WTC11 (cell line): ENCODE results near the gene KAT7. TPM values are rescaled to one million over a fixed set of nuclear protein-coding genes. Genes with fewer than 3 reads are reported as not detected.

ENCODE experiments used
- ATAC-seq: fragments of 200-7000 bp; cut with Tn5 transposase; 2 replicates; pipeline ENCODE4 v1.10.0; 2021; ENCODE audit warnings: mild to moderate bottlenecking, moderate library complexity
- CTCF ChIA-PET: fragments of 300-600 bp; sonication (Branson Sonifier 250); formaldehyde crosslinking; loops from one replicate; lab custom pipeline; 2021; ENCODE audit warnings: antibody characterized with exemption; lab: Charles Lee
- POLR2A ChIA-PET: fragments of 350-600 bp; sonication (Branson Sonifier 250); formaldehyde crosslinking; loops from one replicate; lab custom pipeline; 2021; ENCODE audit warnings: antibody characterized with exemption; lab: Charles Lee
- DNase-seq: peaks from one replicate; pipeline ENCODE4 v3.0.0; 2021; ENCODE audit warnings: low spot score
- H3K27ac Mint-ChIP-seq: 2 replicates; pipeline ENCODE4 v1.8.0; 2021; ENCODE audit warnings: mixed read lengths
- H3K27me3 Mint-ChIP-seq: 2 replicates; pipeline ENCODE4 v1.8.0; 2021; ENCODE audit warnings: low read depth, mild to moderate bottlenecking, moderate library complexity, mixed read lengths
- H3K36me3 Mint-ChIP-seq: 2 replicates; pipeline ENCODE4 v1.8.0; 2021; ENCODE audit warnings: mixed read lengths
- H3K4me1 Mint-ChIP-seq: 2 replicates; pipeline ENCODE4 v1.8.0; 2022; ENCODE audit warnings: mixed read lengths
- H3K4me3 Mint-ChIP-seq: 2 replicates; pipeline ENCODE4 v1.8.0; 2021; ENCODE audit warnings: mild to moderate bottlenecking, moderate library complexity, mixed read lengths
- H3K9me3 Mint-ChIP-seq: 2 replicates; pipeline ENCODE4 v1.8.0; 2021; ENCODE audit warnings: mixed read lengths
- CREB1 ChIP-seq: sonication (generic); formaldehyde crosslinking; IDR thresholded peaks from 2 replicates; pipeline ENCODE4 v1.8.0; 2023; ENCODE audit warnings: mild to moderate bottlenecking, missing genetic modification reagents
- CREM ChIP-seq: sonication (generic); formaldehyde crosslinking; IDR thresholded peaks from 2 replicates; pipeline ENCODE4 v1.8.1; 2022; ENCODE audit warnings: mild to moderate bottlenecking, missing genetic modification reagents, moderate library complexity
- E2F5 ChIP-seq: sonication (generic); formaldehyde crosslinking; IDR thresholded peaks from 2 replicates; pipeline ENCODE4 v1.8.1; 2022; ENCODE audit warnings: mild to moderate bottlenecking, moderate library complexity, missing genetic modification reagents
- ELF4 ChIP-seq: sonication (generic); formaldehyde crosslinking; IDR thresholded peaks from 2 replicates; pipeline ENCODE4 v1.8.1; 2022; ENCODE audit warnings: low read depth, mild to moderate bottlenecking, moderate library complexity, missing genetic modification reagents
- ESRRA ChIP-seq: sonication (generic); formaldehyde crosslinking; IDR thresholded peaks from 2 replicates; pipeline ENCODE4 v1.8.1; 2022; ENCODE audit warnings: mild to moderate bottlenecking, missing genetic modification reagents, borderline replicate concordance
- ETV6 ChIP-seq: sonication (generic); formaldehyde crosslinking; IDR thresholded peaks from 2 replicates; pipeline ENCODE4 v1.8.1; 2022; ENCODE audit warnings: mild to moderate bottlenecking, missing genetic modification reagents
- GABPB1 ChIP-seq: sonication (generic); formaldehyde crosslinking; IDR thresholded peaks from 2 replicates; pipeline ENCODE4 v1.8.1; 2023; ENCODE audit warnings: mild to moderate bottlenecking, missing genetic modification reagents
- HMGA2 ChIP-seq: fragments of 250-450 bp; sonication (Bioruptor Pico); IDR thresholded peaks from 2 replicates; pipeline ENCODE4 v1.4.0; 2021; ENCODE audit warnings: mild to moderate bottlenecking, moderate library complexity
- JUN ChIP-seq: sonication (generic); formaldehyde crosslinking; IDR thresholded peaks from 2 replicates; pipeline ENCODE4 v1.8.0; 2023; ENCODE audit warnings: mild to moderate bottlenecking, missing genetic modification reagents
- MAX ChIP-seq: sonication (generic); formaldehyde crosslinking; IDR thresholded peaks from 2 replicates; pipeline ENCODE4 v1.8.0; 2022; ENCODE audit warnings: mild to moderate bottlenecking, missing genetic modification reagents
- NR3C1 ChIP-seq: sonication (generic); formaldehyde crosslinking; conservative IDR thresholded peaks from 2 replicates; pipeline ENCODE4 v1.8.1; 2023; ENCODE audit warnings: low read depth, mild to moderate bottlenecking, missing genetic modification reagents
- RELA ChIP-seq: sonication (generic); formaldehyde crosslinking; IDR thresholded peaks from 2 replicates; pipeline ENCODE4 v1.8.1; 2022; ENCODE audit warnings: missing genetic modification reagents, mild to moderate bottlenecking, borderline replicate concordance
- SMAD4 ChIP-seq: sonication (generic); formaldehyde crosslinking; IDR thresholded peaks from 2 replicates; pipeline ENCODE4 v1.8.0; 2022; ENCODE audit warnings: mild to moderate bottlenecking, missing genetic modification reagents
- STAT6 ChIP-seq: sonication (generic); formaldehyde crosslinking; conservative IDR thresholded peaks from 2 replicates; pipeline ENCODE4 v1.8.1; 2023; ENCODE audit warnings: mild to moderate bottlenecking, low read depth, missing genetic modification reagents, moderate library complexity
- ZMAT4 ChIP-seq: fragments of 250-450 bp; sonication (Bioruptor Pico); IDR thresholded peaks from 2 replicates; pipeline ENCODE4 v1.9.0; 2021; ENCODE audit warnings: mild to moderate bottlenecking
- ZNF138 ChIP-seq: sonication (generic); formaldehyde crosslinking; conservative IDR thresholded peaks from 2 replicates; pipeline ENCODE4 v1.8.1; 2022; ENCODE audit warnings: mild to moderate bottlenecking, moderate library complexity, missing genetic modification reagents
- ZNF232 ChIP-seq: sonication (generic); formaldehyde crosslinking; IDR thresholded peaks from 2 replicates; pipeline ENCODE4 v1.8.0; 2022; ENCODE audit warnings: mild to moderate bottlenecking, missing genetic modification reagents
- ZNF281 ChIP-seq: sonication (generic); formaldehyde crosslinking; IDR thresholded peaks from 2 replicates; pipeline ENCODE4 v1.8.0; 2023; ENCODE audit warnings: mild to moderate bottlenecking, missing genetic modification reagents
- ZNF416 ChIP-seq: fragments of 250-450 bp; sonication (Bioruptor Pico); IDR thresholded peaks from 2 replicates; pipeline ENCODE4 v1.9.0; 2021; ENCODE audit warnings: mild to moderate bottlenecking, inconsistent platforms
- ZNF423 ChIP-seq: fragments of 250-450 bp; sonication (Bioruptor Pico); IDR thresholded peaks from 2 replicates; pipeline ENCODE4 v2.1.2; 2022; ENCODE audit warnings: mild to moderate bottlenecking, moderate library complexity
- ZNF671 ChIP-seq: fragments of 250-450 bp; sonication (Bioruptor Pico); IDR thresholded peaks from 2 replicates; pipeline ENCODE4 v1.8.0; 2021; ENCODE audit warnings: mild to moderate bottlenecking
- total RNA-seq: library from RNA; stranded (reverse); gene quantifications from 3 replicates; pipeline ENCODE4 v1.2.3, GENCODE V29; 2021
- TF ChIP-seq, protein P1 (sequence below): sonication (generic); formaldehyde crosslinking; IDR thresholded peaks from 2 replicates; pipeline ENCODE4 v1.8.1; 2022; ENCODE audit warnings: low read depth, mild to moderate bottlenecking, moderate library complexity, missing genetic modification reagents, borderline replicate concordance
- TF ChIP-seq, protein P2 (sequence below): sonication (generic); formaldehyde crosslinking; IDR thresholded peaks from 2 replicates; pipeline ENCODE4 v1.8.0; 2023; ENCODE audit warnings: missing genetic modification reagents
- TF ChIP-seq, protein P3 (sequence below): sonication (generic); formaldehyde crosslinking; IDR thresholded peaks from 2 replicates; pipeline ENCODE4 v1.8.1; 2023; ENCODE audit warnings: mild to moderate bottlenecking, missing genetic modification reagents, moderate library complexity

The KAT7 gene
- total RNA-seq, 1 experiment from 2014 or later: 199 TPM

- no peak for TF ChIP-seq STAT6 (CRISPR knock-in tag)
- TF ChIP-seq ESRRA: no peak
- TF ChIP-seq E2F5 (CRISPR knock-in tag): no peak
- no peak for TF ChIP-seq SMAD4 (CRISPR knock-in tag)
- no peak for TF ChIP-seq ZNF281 (CRISPR knock-in tag)
- TF ChIP-seq ETV6 (CRISPR knock-in tag): no peak
- no peak for TF ChIP-seq CREM (CRISPR knock-in tag)
- TF ChIP-seq HMGA2 (CRISPR knock-in tag): no peak
- no peak for TF ChIP-seq NR3C1
- TF ChIP-seq, protein P1, sequence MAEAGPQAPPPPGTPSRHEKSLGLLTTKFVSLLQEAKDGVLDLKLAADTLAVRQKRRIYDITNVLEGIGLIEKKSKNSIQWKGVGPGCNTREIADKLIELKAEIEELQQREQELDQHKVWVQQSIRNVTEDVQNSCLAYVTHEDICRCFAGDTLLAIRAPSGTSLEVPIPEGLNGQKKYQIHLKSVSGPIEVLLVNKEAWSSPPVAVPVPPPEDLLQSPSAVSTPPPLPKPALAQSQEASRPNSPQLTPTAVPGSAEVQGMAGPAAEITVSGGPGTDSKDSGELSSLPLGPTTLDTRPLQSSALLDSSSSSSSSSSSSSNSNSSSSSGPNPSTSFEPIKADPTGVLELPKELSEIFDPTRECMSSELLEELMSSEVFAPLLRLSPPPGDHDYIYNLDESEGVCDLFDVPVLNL (CRISPR knock-in tag): no peak
- TF ChIP-seq RELA: no peak
- no peak for TF ChIP-seq MAX (CRISPR knock-in tag)
- TF ChIP-seq ZNF138: no peak
- TF ChIP-seq, all 79 proteins: peak for 0
Observed at GRCh38 chr17:49839455-49839854, 51.0 kb downstream of the KAT7 start (continued).

GRCh38 chr17:49841548-49841947 lies 53.1 kb downstream of the KAT7 start:
- CTCF ChIA-PET: interaction anchor here (0.6 to 0.7 kb wide), 2 partner anchors 185 to 550 kb away, joined by 3 read pairs; no protein-coding TSS in a partner anchor
- no peak; the same call in 1 of the 2 replicates for ATAC-seq
- peaks cover 16% of the 10 kb centered on the region for H3K36me3 Mint-ChIP-seq
- POLR2A ChIA-PET: interaction anchor here (0.7 kb wide), 1 partner anchor 48 kb away, joined by 8 read pairs; no protein-coding TSS in a partner anchor
- TF ChIP-seq ZNF416 (CRISPR knock-in tag) (no peak), ZNF232 (CRISPR knock-in tag) (no peak), JUN (CRISPR knock-in tag) (no peak), NR3C1 (no peak), ZNF423 (CRISPR knock-in tag) (no peak), ZNF671 (CRISPR knock-in tag) (no peak), GABPB1 (CRISPR knock-in tag) (no peak), CREB1 (CRISPR knock-in tag) (no peak), ELF4 (CRISPR knock-in tag) (no peak), ZMAT4 (no peak), ZNF138 (no peak)
- TF ChIP-seq, protein P2, sequence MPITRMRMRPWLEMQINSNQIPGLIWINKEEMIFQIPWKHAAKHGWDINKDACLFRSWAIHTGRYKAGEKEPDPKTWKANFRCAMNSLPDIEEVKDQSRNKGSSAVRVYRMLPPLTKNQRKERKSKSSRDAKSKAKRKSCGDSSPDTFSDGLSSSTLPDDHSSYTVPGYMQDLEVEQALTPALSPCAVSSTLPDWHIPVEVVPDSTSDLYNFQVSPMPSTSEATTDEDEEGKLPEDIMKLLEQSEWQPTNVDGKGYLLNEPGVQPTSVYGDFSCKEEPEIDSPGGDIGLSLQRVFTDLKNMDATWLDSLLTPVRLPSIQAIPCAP: no peak
- TF ChIP-seq, protein P3, sequence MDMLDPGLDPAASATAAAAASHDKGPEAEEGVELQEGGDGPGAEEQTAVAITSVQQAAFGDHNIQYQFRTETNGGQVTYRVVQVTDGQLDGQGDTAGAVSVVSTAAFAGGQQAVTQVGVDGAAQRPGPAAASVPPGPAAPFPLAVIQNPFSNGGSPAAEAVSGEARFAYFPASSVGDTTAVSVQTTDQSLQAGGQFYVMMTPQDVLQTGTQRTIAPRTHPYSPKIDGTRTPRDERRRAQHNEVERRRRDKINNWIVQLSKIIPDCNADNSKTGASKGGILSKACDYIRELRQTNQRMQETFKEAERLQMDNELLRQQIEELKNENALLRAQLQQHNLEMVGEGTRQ (CRISPR knock-in tag): no peak
- TF ChIP-seq, all 79 proteins: peak for 0
- no peak for DNase-seq
- no peaks in the 10 kb centered on the region for H3K9me3 Mint-ChIP-seq
- no peaks in the 10 kb centered on the region for H3K27me3 Mint-ChIP-seq
- no peaks in the 10 kb centered on the region for H3K4me1 Mint-ChIP-seq
- no peak overlapping the region for H3K27ac Mint-ChIP-seq
- no peak overlapping the region for H3K4me3 Mint-ChIP-seq
